Measurements from ENCODE around the gene BANP.
"Not testable (repeated sequence)": the region's sequence is repeated elsewhere in the genome, so short reads cannot be mapped to it uniquely, and the experiment has no call there.

The BANP gene

GRCh38 chr16:88052661-88053060 lies 101.4 kb downstream of the BANP start:
- WGBS (ENCODE audit: extremely low coverage, insufficient coverage, low lambda C conversion rate): no CpG with 5 or more reads among the region's 2 CpGs
- peaks cover 5% of the 10 kb centered on the region for H3K36me3 ChIP-seq (ENCODE audit: control insufficient read depth, insufficient read depth, low read length)
- H3K23ac ChIP-seq (ENCODE audit: low read length): no peak overlapping the region
- H2BK15ac ChIP-seq (replicated peaks; ENCODE audit: low read depth): no peak overlapping the region
- no peak overlapping the region for H3K27ac ChIP-seq (ENCODE audit: low read depth, low read length)
- H3K79me1 ChIP-seq (ENCODE audit: low read length): no peaks in the 10 kb centered on the region
- no peaks in the 10 kb centered on the region for H3K4me1 ChIP-seq (ENCODE audit: control insufficient read depth, low read depth, low read length)
- H3K9ac ChIP-seq (ENCODE audit: low read length): no peak overlapping the region
- H4K5ac ChIP-seq (ENCODE audit: low read length): no peak overlapping the region
- H3K27me3 ChIP-seq (ENCODE audit: insufficient read depth, low read length, poor library complexity): no peaks in the 10 kb centered on the region
- H3K18ac ChIP-seq (ENCODE audit: low read length): no peak overlapping the region
- no peak overlapping the region for H3K4me3 ChIP-seq (ENCODE audit: low read length)
- no peak overlapping the region for H3K4ac ChIP-seq (ENCODE audit: low read depth, low read length)
- no peak overlapping the region for H4K8ac ChIP-seq (ENCODE audit: low read depth, low read length)
- H3K4me2 ChIP-seq (ENCODE audit: low read length): no peak overlapping the region
- DNase-seq: no peak
- no peak overlapping the region for H2BK120ac ChIP-seq (ENCODE audit: low read depth, low read length)
- no peak overlapping the region for H2BK5ac ChIP-seq (ENCODE audit: low read length)
- no peaks in the 10 kb centered on the region for H3K79me2 ChIP-seq (ENCODE audit: control insufficient read depth, insufficient read depth, low read length)
- H2AK5ac ChIP-seq (ENCODE audit: low read length): no peak overlapping the region
- no peak overlapping the region for H3K56ac ChIP-seq (ENCODE audit: low read length)

DNA sequence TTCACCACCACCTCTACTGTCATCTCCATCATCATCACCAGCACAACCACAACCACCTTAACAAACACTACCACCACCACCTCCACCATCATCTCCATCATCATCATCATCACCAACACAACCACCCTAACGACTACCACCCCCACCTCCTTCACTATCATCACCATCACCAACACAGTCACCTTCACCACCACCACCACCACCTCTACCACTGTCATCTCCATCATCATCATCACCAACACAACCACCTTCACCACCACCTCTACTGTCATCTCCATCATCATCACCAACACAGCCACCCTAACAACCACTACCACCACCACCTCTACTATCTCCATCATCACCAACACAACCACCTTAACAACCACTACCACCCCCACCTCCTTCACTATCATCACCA lies 102.2 kb downstream of the BANP start:
- not testable (repeated sequence) for H3K4ac ChIP-seq (ENCODE audit: low read depth, low read length); H3K18ac ChIP-seq (ENCODE audit: low read length)

DNA sequence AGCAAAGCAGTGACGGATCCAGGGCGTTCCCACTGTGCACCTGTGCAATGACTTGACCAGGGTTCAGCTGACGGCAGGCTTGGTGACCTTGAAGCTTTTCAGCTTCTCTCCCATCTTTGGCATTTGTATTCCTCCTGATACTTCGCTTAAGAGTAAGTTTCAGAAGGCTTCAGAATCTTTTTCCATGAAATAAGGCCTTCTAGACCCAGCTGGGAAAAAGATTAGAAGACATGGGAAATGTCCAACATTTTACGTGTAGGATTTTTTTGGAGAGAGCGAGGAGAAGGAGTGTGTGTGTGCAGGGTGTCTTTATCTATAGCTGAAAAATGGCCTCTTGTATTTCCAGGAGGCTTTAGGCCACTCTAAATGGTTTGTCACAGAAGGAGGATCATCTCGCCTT lies 104.1 kb downstream of the BANP start:
- DNase-seq: no peak
- H2AK5ac ChIP-seq (ENCODE audit: low read length): no peak overlapping the region
- no CpG with 5 or more reads among the region's 7 CpGs for WGBS (ENCODE audit: extremely low coverage, insufficient coverage, low lambda C conversion rate)

More for the DNA sequence above, 102.2 kb downstream of the BANP start:
- H2BK15ac ChIP-seq (replicated peaks; ENCODE audit: low read depth); H3K4me3 ChIP-seq (ENCODE audit: low read length); H2BK120ac ChIP-seq (ENCODE audit: low read depth, low read length); H3K27me3 ChIP-seq (ENCODE audit: insufficient read depth, low read length, poor library complexity); H4K8ac ChIP-seq (ENCODE audit: low read depth, low read length); H2AK5ac ChIP-seq (ENCODE audit: low read length); H3K4me1 ChIP-seq (ENCODE audit: control insufficient read depth, low read depth, low read length); H3K4me2 ChIP-seq (ENCODE audit: low read length); H3K36me3 ChIP-seq (ENCODE audit: control insufficient read depth, insufficient read depth, low read length); H4K5ac ChIP-seq (ENCODE audit: low read length); DNase-seq; H3K79me1 ChIP-seq (ENCODE audit: low read length); H3K9ac ChIP-seq (ENCODE audit: low read length); H2BK5ac ChIP-seq (ENCODE audit: low read length); H3K56ac ChIP-seq (ENCODE audit: low read length); H3K23ac ChIP-seq (ENCODE audit: low read length); H3K27ac ChIP-seq (ENCODE audit: low read depth, low read length); H3K79me2 ChIP-seq (ENCODE audit: control insufficient read depth, insufficient read depth, low read length): not testable (repeated sequence)
- WGBS (ENCODE audit: extremely low coverage, insufficient coverage, low lambda C conversion rate): no CpG with 5 or more reads among the region's 1 CpG

DNA sequence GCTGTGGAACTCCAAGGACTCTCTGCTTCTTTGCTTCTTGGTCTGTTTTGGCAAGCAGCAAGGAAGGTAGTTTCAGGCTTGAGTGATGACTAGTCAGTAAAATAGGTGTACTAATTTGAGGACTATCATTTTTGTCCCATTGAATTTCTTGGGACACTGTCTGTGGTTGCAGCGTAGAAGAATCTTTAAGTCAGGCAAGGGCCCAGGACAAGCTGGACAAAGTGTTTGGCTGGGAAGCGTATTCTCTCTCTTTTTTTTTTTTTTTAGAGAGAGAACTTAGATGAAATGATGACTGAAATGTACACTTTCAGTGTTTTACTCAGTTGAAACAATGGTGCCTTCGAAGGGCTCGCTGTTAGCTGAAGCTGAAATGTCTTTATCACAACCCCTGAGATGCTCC lies 105.0 kb downstream of the BANP start:
- H3K4ac ChIP-seq (ENCODE audit: low read depth, low read length): no peak overlapping the region
- H4K5ac ChIP-seq (ENCODE audit: low read length): no peak overlapping the region
- no peak overlapping the region for H2BK5ac ChIP-seq (ENCODE audit: low read length)
- no peaks in the 10 kb centered on the region for H3K27me3 ChIP-seq (ENCODE audit: insufficient read depth, low read length, poor library complexity)
- no peak overlapping the region for H3K4me3 ChIP-seq (ENCODE audit: low read length)
- DNase-seq: no peak
- no peak overlapping the region for H3K56ac ChIP-seq (ENCODE audit: low read length)
- no peaks in the 10 kb centered on the region for H3K79me2 ChIP-seq (ENCODE audit: control insufficient read depth, insufficient read depth, low read length)
- no peaks in the 10 kb centered on the region for H3K4me1 ChIP-seq (ENCODE audit: control insufficient read depth, low read depth, low read length)
- H3K9ac ChIP-seq (ENCODE audit: low read length): no peak overlapping the region
- no peak overlapping the region for H3K18ac ChIP-seq (ENCODE audit: low read length)
- H2BK15ac ChIP-seq (replicated peaks; ENCODE audit: low read depth): no peak overlapping the region
- H2AK5ac ChIP-seq (ENCODE audit: low read length): no peak overlapping the region
- no peak overlapping the region for H3K23ac ChIP-seq (ENCODE audit: low read length)
- peaks cover 5% of the 10 kb centered on the region for H3K36me3 ChIP-seq (ENCODE audit: control insufficient read depth, insufficient read depth, low read length)
- no peak overlapping the region for H2BK120ac ChIP-seq (ENCODE audit: low read depth, low read length)
- H3K27ac ChIP-seq (ENCODE audit: low read depth, low read length): no peak overlapping the region
- no peaks in the 10 kb centered on the region for H3K79me1 ChIP-seq (ENCODE audit: low read length)
- H4K8ac ChIP-seq (ENCODE audit: low read depth, low read length): no peak overlapping the region
- no peak overlapping the region for H3K4me2 ChIP-seq (ENCODE audit: low read length)
- WGBS (ENCODE audit: extremely low coverage, insufficient coverage, low lambda C conversion rate): no CpG with 5 or more reads among the region's 4 CpGs

More for the DNA sequence above, 104.1 kb downstream of the BANP start:
- H3K9ac ChIP-seq (ENCODE audit: low read length): no peak overlapping the region
- H3K4me1 ChIP-seq (ENCODE audit: control insufficient read depth, low read depth, low read length): no peaks in the 10 kb centered on the region
- no peaks in the 10 kb centered on the region for H3K79me1 ChIP-seq (ENCODE audit: low read length)
- no peak overlapping the region for H3K4ac ChIP-seq (ENCODE audit: low read depth, low read length)
- no peak overlapping the region for H3K27ac ChIP-seq (ENCODE audit: low read depth, low read length)
- no peak overlapping the region for H3K23ac ChIP-seq (ENCODE audit: low read length)
- H4K8ac ChIP-seq (ENCODE audit: low read depth, low read length): no peak overlapping the region
- H3K36me3 ChIP-seq (ENCODE audit: control insufficient read depth, insufficient read depth, low read length): peaks cover 5% of the 10 kb centered on the region
- H3K4me2 ChIP-seq (ENCODE audit: low read length): no peak overlapping the region
- H3K4me3 ChIP-seq (ENCODE audit: low read length): no peak overlapping the region
- no peak overlapping the region for H2BK120ac ChIP-seq (ENCODE audit: low read depth, low read length)
- H3K79me2 ChIP-seq (ENCODE audit: control insufficient read depth, insufficient read depth, low read length): no peaks in the 10 kb centered on the region
- no peaks in the 10 kb centered on the region for H3K27me3 ChIP-seq (ENCODE audit: insufficient read depth, low read length, poor library complexity)
- no peak overlapping the region for H2BK15ac ChIP-seq (replicated peaks; ENCODE audit: low read depth)
- no peak overlapping the region for H3K18ac ChIP-seq (ENCODE audit: low read length)
- H4K5ac ChIP-seq (ENCODE audit: low read length): no peak overlapping the region
- no peak overlapping the region for H3K56ac ChIP-seq (ENCODE audit: low read length)
- no peak overlapping the region for H2BK5ac ChIP-seq (ENCODE audit: low read length)

DNA sequence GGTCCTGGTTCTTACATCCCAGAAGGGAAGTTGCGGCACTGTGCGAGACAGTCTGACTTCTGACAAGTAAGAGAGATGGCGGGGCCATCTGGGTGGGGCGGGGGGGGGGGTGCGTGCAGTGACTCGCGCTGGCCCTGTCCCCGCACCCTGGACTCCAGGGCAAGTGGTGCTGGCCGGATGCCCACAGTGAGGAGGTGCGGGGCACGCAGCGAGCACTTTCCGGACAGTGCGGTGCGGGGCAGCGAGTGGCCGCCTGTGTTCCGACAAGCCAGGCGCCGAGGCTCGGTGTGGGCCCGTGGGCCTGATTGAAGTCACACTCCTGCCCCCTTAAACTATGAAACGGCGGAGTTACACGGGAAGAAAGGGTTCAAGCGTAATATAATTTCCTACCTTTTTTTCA lies 106.4 kb downstream of the BANP start:
- no peak overlapping the region for H3K4me2 ChIP-seq (ENCODE audit: low read length)
- no peaks in the 10 kb centered on the region for H3K79me2 ChIP-seq (ENCODE audit: control insufficient read depth, insufficient read depth, low read length)
- H3K27me3 ChIP-seq (ENCODE audit: insufficient read depth, low read length, poor library complexity): no peaks in the 10 kb centered on the region
- H3K36me3 ChIP-seq (ENCODE audit: control insufficient read depth, insufficient read depth, low read length): peaks cover 3% of the 10 kb centered on the region
- H2BK120ac ChIP-seq (ENCODE audit: low read depth, low read length): no peak overlapping the region
- H3K4me1 ChIP-seq (ENCODE audit: control insufficient read depth, low read depth, low read length): no peaks in the 10 kb centered on the region
- no peak overlapping the region for H3K4me3 ChIP-seq (ENCODE audit: low read length)
- no peak overlapping the region for H3K4ac ChIP-seq (ENCODE audit: low read depth, low read length)
- no peak overlapping the region for H2AK5ac ChIP-seq (ENCODE audit: low read length)
- H4K8ac ChIP-seq (ENCODE audit: low read depth, low read length): no peak overlapping the region
- no peak overlapping the region for H3K23ac ChIP-seq (ENCODE audit: low read length)
- H3K56ac ChIP-seq (ENCODE audit: low read length): no peak overlapping the region
- H2BK5ac ChIP-seq (ENCODE audit: low read length): no peak overlapping the region
- no peak overlapping the region for H4K5ac ChIP-seq (ENCODE audit: low read length)
- no peak overlapping the region for H3K9ac ChIP-seq (ENCODE audit: low read length)
- no peak overlapping the region for H2BK15ac ChIP-seq (replicated peaks; ENCODE audit: low read depth)
- no peak overlapping the region for H3K18ac ChIP-seq (ENCODE audit: low read length)
- WGBS (ENCODE audit: extremely low coverage, insufficient coverage, low lambda C conversion rate): no CpG with 5 or more reads among the region's 26 CpGs
- no peak for DNase-seq
- no peak overlapping the region for H3K27ac ChIP-seq (ENCODE audit: low read depth, low read length)
- no peaks in the 10 kb centered on the region for H3K79me1 ChIP-seq (ENCODE audit: low read length)

- H3K79me2 ChIP-seq (ENCODE audit: control insufficient read depth, insufficient read depth, low read length): no peaks in the 10 kb centered on the region
- no peak overlapping the region for H3K56ac ChIP-seq (ENCODE audit: low read length)
- H3K4me1 ChIP-seq (ENCODE audit: control insufficient read depth, low read depth, low read length): no peaks in the 10 kb centered on the region
- H3K36me3 ChIP-seq (ENCODE audit: control insufficient read depth, insufficient read depth, low read length): no peaks in the 10 kb centered on the region
- WGBS (ENCODE audit: extremely low coverage, insufficient coverage, low lambda C conversion rate): no CpG with 5 or more reads among the region's 14 CpGs
- H3K18ac ChIP-seq (ENCODE audit: low read length): no peak overlapping the region
- no peaks in the 10 kb centered on the region for H3K79me1 ChIP-seq (ENCODE audit: low read length)
- H3K23ac ChIP-seq (ENCODE audit: low read length): no peak overlapping the region
- no peaks in the 10 kb centered on the region for H3K27me3 ChIP-seq (ENCODE audit: insufficient read depth, low read length, poor library complexity)
- no peak overlapping the region for H3K9ac ChIP-seq (ENCODE audit: low read length)
- no peak overlapping the region for H2BK120ac ChIP-seq (ENCODE audit: low read depth, low read length)
- no peak overlapping the region for H2AK5ac ChIP-seq (ENCODE audit: low read length)
- H4K5ac ChIP-seq (ENCODE audit: low read length): no peak overlapping the region
- no peak overlapping the region for H4K8ac ChIP-seq (ENCODE audit: low read depth, low read length)
- no peak overlapping the region for H3K27ac ChIP-seq (ENCODE audit: low read depth, low read length)
- H2BK15ac ChIP-seq (replicated peaks; ENCODE audit: low read depth): no peak overlapping the region
- DNase-seq: no peak
- no peak overlapping the region for H3K4ac ChIP-seq (ENCODE audit: low read depth, low read length)
- H3K4me3 ChIP-seq (ENCODE audit: low read length): no peak overlapping the region
- H2BK5ac ChIP-seq (ENCODE audit: low read length): no peak overlapping the region
- no peak overlapping the region for H3K4me2 ChIP-seq (ENCODE audit: low read length)
Measured at GRCh38 chr16:88058136-88058535, 106.9 kb downstream of the BANP start.

All from mesendoderm (in vitro differentiated cells).